ENCODE results near the gene SF3A1. TPM values are rescaled to one million over a fixed set of nuclear protein-coding genes. Genes with fewer than 3 reads are reported as not detected.

Gene SF3A1
- total and polyA plus RNA-seq, 2 donors (not counting 3 experiments of a cell fraction or from before 2014, with no cell fraction given), result 60.2 to 187 TPM

- no peak for DNase-seq (ENCODE audit: low read depth, low spot score)
- intact Hi-C loops (cut with micrococcal nuclease), result no loop called here
- no TSS peak for BruUV-seq (replicated peaks)
Measured at GRCh38 chr22:30308518-30309230, 48.0 kb downstream of the SF3A1 start.

More at GRCh38 chr22:30308518-30309230, 48.0 kb downstream of the SF3A1 start:
- FAIRE-seq, result no peak
- no peak overlapping the region for H3K27ac ChIP-seq (ENCODE audit: insufficient read depth, low read depth, low read length)
- H3K79me2 ChIP-seq (ENCODE audit: control insufficient read depth, insufficient read depth, low read length), result no peaks in the 10 kb centered on the region
- no peak overlapping the region for H2AFZ ChIP-seq (ENCODE audit: low read depth, low read length)
- TF ChIP-seq MYC (IDR thresholded peaks at IDR 0.05; ENCODE audit: low read depth, low read length), result no peak
- no peak for TF ChIP-seq POLR2AphosphoS5 (IDR thresholded peaks at IDR 0.05; ENCODE audit: insufficient read depth, low read depth, low read length)
- TF ChIP-seq EZH2 (IDR thresholded peaks at IDR 0.05; ENCODE audit: borderline replicate concordance, low read depth, low read length, severe bottlenecking), result no peak
- TF ChIP-seq, protein P1, sequence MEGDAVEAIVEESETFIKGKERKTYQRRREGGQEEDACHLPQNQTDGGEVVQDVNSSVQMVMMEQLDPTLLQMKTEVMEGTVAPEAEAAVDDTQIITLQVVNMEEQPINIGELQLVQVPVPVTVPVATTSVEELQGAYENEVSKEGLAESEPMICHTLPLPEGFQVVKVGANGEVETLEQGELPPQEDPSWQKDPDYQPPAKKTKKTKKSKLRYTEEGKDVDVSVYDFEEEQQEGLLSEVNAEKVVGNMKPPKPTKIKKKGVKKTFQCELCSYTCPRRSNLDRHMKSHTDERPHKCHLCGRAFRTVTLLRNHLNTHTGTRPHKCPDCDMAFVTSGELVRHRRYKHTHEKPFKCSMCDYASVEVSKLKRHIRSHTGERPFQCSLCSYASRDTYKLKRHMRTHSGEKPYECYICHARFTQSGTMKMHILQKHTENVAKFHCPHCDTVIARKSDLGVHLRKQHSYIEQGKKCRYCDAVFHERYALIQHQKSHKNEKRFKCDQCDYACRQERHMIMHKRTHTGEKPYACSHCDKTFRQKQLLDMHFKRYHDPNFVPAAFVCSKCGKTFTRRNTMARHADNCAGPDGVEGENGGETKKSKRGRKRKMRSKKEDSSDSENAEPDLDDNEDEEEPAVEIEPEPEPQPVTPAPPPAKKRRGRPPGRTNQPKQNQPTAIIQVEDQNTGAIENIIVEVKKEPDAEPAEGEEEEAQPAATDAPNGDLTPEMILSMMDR (IDR thresholded peaks at IDR 0.05; ENCODE audit: extremely low read depth in 1 of 2, insufficient read depth in 1 of 2, low read depth in 1 of 2, low read length in 2 of 2), result no peak
- TF ChIP-seq JUN (IDR thresholded peaks at IDR 0.05; ENCODE audit: borderline replicate concordance, insufficient read depth, insufficient read length, low read depth), result no peak
- TF ChIP-seq MAX (IDR thresholded peaks at IDR 0.05; ENCODE audit: insufficient read depth, insufficient read length), result no peak
- no peak for TF ChIP-seq FOS (IDR thresholded peaks at IDR 0.05; ENCODE audit: borderline replicate concordance, insufficient read depth, low read length)
- TF ChIP-seq GATA2 (IDR thresholded peaks at IDR 0.05; ENCODE audit: insufficient read depth, insufficient read length, low read depth, low read length), result no peak
- TF ChIP-seq POLR2A (IDR thresholded peaks at IDR 0.05; ENCODE audit: low read depth, low read length), result no peak
- no peak overlapping the region for H3K9ac ChIP-seq (replicated peaks; ENCODE audit: extremely low read depth, insufficient read depth, low read length)
- H3K9me1 ChIP-seq (replicated peaks; ENCODE audit: control insufficient read depth, extremely low read depth, insufficient read depth, low read length), result no peaks in the 10 kb centered on the region
- H3K4me3 ChIP-seq (replicated peaks in 1 of 3; ENCODE audit: insufficient read depth in 1 of 3, low read depth in 1 of 3, low read length in 3 of 3), result no peak overlapping the region
- H3K4me1 ChIP-seq (ENCODE audit: control insufficient read depth, extremely low read depth, insufficient read depth, low read length), result peaks cover 23% of the 10 kb centered on the region
- H3K9me3 ChIP-seq (replicated peaks; ENCODE audit: control insufficient read depth, insufficient read depth, low read length), result no peaks in the 10 kb centered on the region
- dilution Hi-C loops (cut with MboI; ENCODE audit: extremely low pct_ligation_motif_present, low sequenced_read_pairs), result no loop called here
- ChIA-PET CTCF (no interaction called here), POLR2A (no interaction called here)
- H3K36me3 ChIP-seq (ENCODE audit: control insufficient read depth in 2 of 2, extremely low read depth in 1 of 2, insufficient read depth in 2 of 2, low read length in 2 of 2), result no peaks in the 10 kb centered on the region
- no peak overlapping the region for H3K4me2 ChIP-seq (ENCODE audit: insufficient read depth, low read length)
- H3K27me3 ChIP-seq (ENCODE audit: control insufficient read depth in 2 of 2, insufficient read depth in 2 of 2, low read length in 2 of 2), result no peaks in the 10 kb centered on the region
- no peaks in the 10 kb centered on the region for H4K20me1 ChIP-seq (replicated peaks; ENCODE audit: control insufficient read depth, extremely low read depth, insufficient read depth, low read length)
